Gastrocnemius medialis (tissue), 4 donors: ENCODE data around the gene RAB10. TPM values are rescaled to one million over a fixed set of nuclear protein-coding genes. Genes with fewer than 3 reads are reported as not detected.

Experiments
- ATAC-seq, 2 donors: fragments of 150-250 bp; one replicate each; pipeline ENCODE4 v1.9.1; 2016
- DNase-seq, 2 donors: peaks; one replicate each; pipeline ENCODE4 v3.0.0-alpha.2; 2019
- H3K27ac ChIP-seq, 4 donors: fragments of 200-600 bp; sonication (generic); 1 replicate in 1 of 4; 2 replicates in 3 of 4; pipeline ENCODE4 v1.5.1; 2016 to 2018; ENCODE audit warnings: mild to moderate bottlenecking in 2 of 4, moderate library complexity in 1 of 4
- H3K27me3 ChIP-seq, 3 donors: fragments of 200-600 bp; sonication (generic) in 2 of 3; 1 replicate in 1 of 3; 2 replicates in 2 of 3; pipeline versions ENCODE4 v1.5.1 to v1.6.0; 2016 to 2019; ENCODE audit warnings: mild to moderate bottlenecking in 1 of 3, moderate library complexity in 1 of 3
- H3K36me3 ChIP-seq, 2 donors: fragments of 200-600 bp; sonication (generic) in 1 of 2; one replicate each; pipeline ENCODE4 v1.5.1; 2017 to 2018
- H3K4me1 ChIP-seq, 2 donors: fragments of 200-600 bp; sonication (generic) in 1 of 2; one replicate each; pipeline ENCODE4 v1.5.1; 2016 to 2017; ENCODE audit warnings: mild to moderate bottlenecking in 2 of 2
- H3K4me3 ChIP-seq, 4 donors: fragments of 200-600 bp; sonication (generic) in 3 of 4; 1 replicate in 1 of 4; 2 replicates in 3 of 4; pipeline ENCODE4 v1.5.1; 2016 to 2019; ENCODE audit warnings: mild to moderate bottlenecking in 2 of 4
- H3K9me3 ChIP-seq, 3 donors: fragments of 200-600 bp; sonication (generic) in 2 of 3; 1 replicate in 1 of 3; 2 replicates in 2 of 3; pipeline ENCODE4 v1.5.1; 2016 to 2019
- CTCF ChIP-seq, 5 experiments: fragments of 450-650 bp in 3 of 5; fragments of 200-600 bp in 2 of 5; sonication (generic) in 2 of 5; IDR thresholded peaks in 4 of 5; conservative IDR thresholded peaks in 1 of 5; 1 replicate in 4 of 5; 2 replicates in 1 of 5; pipeline ENCODE4 v1.5.1; 2016 to 2019; ENCODE audit warnings: antibody characterized with exemption in 5 of 5, mild to moderate bottlenecking in 3 of 5, moderate library complexity in 3 of 5
- POLR2A ChIP-seq, 2 donors: fragments of 450-650 bp; IDR thresholded peaks; one replicate each; pipeline ENCODE4 v1.6.1; 2017; ENCODE audit warnings: antibody characterized with exemption in 2 of 2, mild to moderate bottlenecking in 2 of 2, moderate library complexity in 2 of 2
- in situ Hi-C, 4 donors: fragments of 200-750 bp; cut with MboI; loops; one replicate each; pipeline versions ENCODE4 v1.15.0 to v1.8.0; 2017; ENCODE audit warnings: low sequenced_read_pairs in 4 of 4
- intact Hi-C: fragments of 100-400 bp; cut with DNase I; formaldehyde crosslinking; loops from one replicate; pipeline ENCODE4 v1.15.1; 2023; ENCODE audit warnings: low total_unique reads
- total RNA-seq, 4 donors: library from RNA; depleted of rRNA; stranded (reverse); fragments of >200 nt; gene quantifications; one replicate each; pipeline versions ENCODE4 v1.1.0 to v1.2.3, GENCODE V29; 2016

The RAB10 gene
- total RNA-seq, 4 donors from 2014 or later, result 138 to 234 (median 168) TPM

- in situ Hi-C loops, result loop anchor here in 1 of 4 donors (10.0 kb wide), 1 partner anchor 150 kb away; no protein-coding TSS in a partner anchor
- TF ChIP-seq POLR2A (IDR thresholded peaks at IDR 0.05) (no peak), CTCF (IDR thresholded peaks at IDR 0.05 in 4 of 5, conservative IDR thresholded peaks at IDR 0.05 in 1 of 5) (peak; percentile 42 to 73 (median 59))
- Histone ChIP-seq H3K9me3 (no peaks in the 10 kb centered on the region), H3K27me3 (no peaks in the 10 kb centered on the region), H3K4me1 (no peaks in the 10 kb centered on the region), H3K36me3 (no peaks in the 10 kb centered on the region), H3K4me3 (peak overlapping the region; percentile 59 to 67 (median 60)), H3K27ac (peak overlapping the region; percentile 28 to 72 (median 41))
- ATAC-seq (peak; percentile 75 to 80), DNase-seq (peak in 1 of 2 donors; percentile 71)
- intact Hi-C loops, result loop anchor here (2.0 to 5.0 kb wide), 2 partner anchors 146 to 307 kb away; partner anchors contain the start of gene ASXL2
Measured at GRCh38 chr2:26184555-26185303, 150.8 kb downstream of the RAB10 start.

- Histone ChIP-seq H3K27me3 (no peaks in the 10 kb centered on the region), H3K4me1 (no peaks in the 10 kb centered on the region), H3K36me3 (peaks cover 0 to 3% of the 10 kb centered on the region in 2 donors), H3K4me3 (peak overlapping the region; percentile 58 to 67 (median 59)), H3K9me3 (no peaks in the 10 kb centered on the region), H3K27ac (peak overlapping the region; percentile 28 to 72 (median 41))
- intact Hi-C loops, result loop anchor here (2.0 kb wide), 1 partner anchor 145 kb away; no protein-coding TSS in a partner anchor
- TF ChIP-seq POLR2A (IDR thresholded peaks at IDR 0.05), result no peak
- peak; percentile 1 to 12 for ATAC-seq
- in situ Hi-C loops, result loop anchor here in 1 of 4 donors (10.0 kb wide), 1 partner anchor 149 kb away; no protein-coding TSS in a partner anchor
- no peak for DNase-seq
Measured at GRCh38 chr2:26185304-26185928, 151.5 kb downstream of the RAB10 start.

- no peaks in the 10 kb centered on the region for H3K9me3 ChIP-seq
- H3K4me1 ChIP-seq, result no peaks in the 10 kb centered on the region
- H3K4me3 ChIP-seq, result peak overlapping the region in 1 of 4 donors; percentile 67
- no peak for TF ChIP-seq CTCF (IDR thresholded peaks at IDR 0.05 in 4 of 5, conservative IDR thresholded peaks at IDR 0.05 in 1 of 5)
- no peak for TF ChIP-seq POLR2A (IDR thresholded peaks at IDR 0.05)
- intact Hi-C loops, result loop anchor here (2.0 kb wide), 1 partner anchor 145 kb away; no protein-coding TSS in a partner anchor
- ATAC-seq, result no peak
- peaks cover 0 to 10% of the 10 kb centered on the region in 2 donors for H3K36me3 ChIP-seq
- DNase-seq, result no peak
- no peaks in the 10 kb centered on the region for H3K27me3 ChIP-seq
- peak overlapping the region in 1 of 4 donors; percentile 72 for H3K27ac ChIP-seq
- in situ Hi-C loops, result loop anchor here in 1 of 4 donors (10.0 kb wide), 1 partner anchor 149 kb away; no protein-coding TSS in a partner anchor
Measured at GRCh38 chr2:26185954-26186770, 152.3 kb downstream of the RAB10 start.

Other genes starting within 250 kb of the RAB10 start
- gene ASXL2, start 155.6 kb upstream of the RAB10 start, total RNA-seq, result 10 to 100 TPM; 12.5 to 24.5 (median 21.0) TPM
- gene KIF3C, start 51.6 kb upstream of the RAB10 start, total RNA-seq, result 1 to 10 TPM; 1.1 to 4.4 (median 2.1) TPM
- 1 to 10 TPM in 2 of 4 donors, under 1 TPM in 2; 0.25 to 1.8 (median 0.74) TPM for gene GAREM2, start 139.0 kb downstream of the RAB10 start, total RNA-seq
- 100 to 1,000 TPM; 443 to 480 (median 462) TPM for gene HADHA, start 210.5 kb downstream of the RAB10 start, total RNA-seq
- 100 to 1,000 TPM; 719 to 936 (median 781) TPM for gene HADHB, start 210.9 kb downstream of the RAB10 start, total RNA-seq